HG02981 (cell line): ENCODE measurements around the gene PPIL4.
"Not testable (repeated sequence)": the region's sequence is repeated elsewhere in the genome, so short reads cannot be mapped to it uniquely, and the experiment has no call there.

Source experiments
- ATAC-seq: cut with Tn5 transposase; IDR thresholded peaks from one replicate; pipeline ENCODE4 v1.9.1; 2021; ENCODE audit warnings: mild to moderate bottlenecking, moderate library complexity; ENCODE audit not compliant: unreplicated experiment

Gene PPIL4

GRCh38 chr6:149462712-149463111 is 83.1 kb downstream of the PPIL4 start:
- ATAC-seq, result not testable (repeated sequence)

DNA sequence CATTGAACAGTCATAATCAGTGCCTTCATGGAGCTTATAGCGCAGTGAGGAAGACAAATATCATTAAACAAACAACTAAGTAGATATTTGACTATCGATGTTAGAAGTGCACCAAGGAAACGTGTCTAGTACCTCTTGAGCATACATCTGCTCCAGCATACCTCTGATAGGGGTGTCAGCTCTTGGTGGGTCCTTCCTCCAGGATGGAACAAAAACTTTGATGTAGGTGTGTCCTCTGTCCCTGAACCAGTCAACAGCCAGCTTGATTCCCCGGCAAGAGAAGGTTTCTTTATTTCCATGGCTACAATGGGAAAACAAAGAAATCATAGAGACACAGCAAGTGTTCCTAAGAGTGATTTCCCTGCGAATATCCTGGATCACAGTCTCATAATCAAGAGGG is 84.2 kb downstream of the PPIL4 start:
- ATAC-seq, result no peak

GRCh38 chr6:149460249-149460648 is 85.6 kb downstream of the PPIL4 start:
- ATAC-seq, result not testable (repeated sequence)

GRCh38 chr6:149459761-149460160 is 86.1 kb downstream of the PPIL4 start:
- ATAC-seq, result no peak

DNA sequence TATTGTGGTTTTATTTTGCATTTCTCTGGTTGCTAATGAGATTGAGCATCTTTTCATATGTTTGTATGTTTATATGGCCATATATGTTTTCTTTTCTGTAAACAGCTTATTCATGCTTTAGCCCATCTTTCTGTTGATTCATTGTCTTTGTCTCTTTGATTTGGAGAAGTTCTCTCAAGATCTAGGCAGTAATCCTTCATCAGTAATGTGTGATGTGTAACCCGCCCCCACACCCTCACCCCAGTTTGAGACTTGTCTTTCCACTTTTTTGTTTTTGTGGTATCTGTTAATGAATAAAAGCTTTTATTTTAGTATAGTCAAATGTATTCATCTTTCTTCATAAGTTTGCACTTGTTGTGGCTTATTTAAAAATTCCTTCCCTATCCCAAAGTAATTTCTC is 87.0 kb downstream of the PPIL4 start:
- no peak for ATAC-seq

- ATAC-seq, result no peak
These were observed 87.6 kb downstream of the PPIL4 start for GRCh38 chr6:149458196-149458595.

GRCh38 chr6:149457316-149457884 is 88.4 kb downstream of the PPIL4 start:
- no peak for ATAC-seq

DNA sequence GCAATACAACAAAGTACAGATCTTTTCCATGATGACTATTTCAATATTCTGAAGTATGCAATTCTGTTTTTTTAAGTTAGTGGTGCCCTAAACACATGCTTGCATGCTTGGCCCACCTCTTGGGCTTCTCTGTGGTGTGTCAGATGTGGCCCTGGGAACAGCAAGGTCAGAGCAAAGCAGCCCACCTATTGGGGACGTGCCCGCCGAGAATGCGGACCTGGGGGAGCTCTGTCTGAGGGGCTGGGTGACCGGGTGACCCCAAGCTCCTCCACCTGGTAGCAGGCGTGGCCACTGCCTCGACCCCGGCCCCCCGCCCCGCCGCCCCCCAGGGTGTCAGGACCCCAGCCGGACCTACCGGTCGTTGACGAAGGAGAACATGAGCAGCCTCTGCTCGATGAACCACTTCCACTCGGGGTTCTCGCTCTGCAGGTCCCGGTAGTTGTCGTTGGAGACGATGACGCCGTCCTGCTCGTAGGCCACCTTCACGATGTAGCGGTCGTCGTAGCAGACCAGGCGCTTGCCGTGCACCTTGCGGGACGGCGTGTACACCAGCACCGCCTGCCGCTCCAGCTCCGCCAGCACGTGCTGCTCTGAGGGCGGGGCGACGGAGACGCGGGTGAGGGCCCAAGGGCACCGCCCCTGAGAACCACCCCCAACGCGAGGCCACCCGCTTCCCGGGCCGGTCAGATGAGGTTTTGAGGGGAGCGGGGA is 89.4 kb downstream of the PPIL4 start:
- no peak for ATAC-seq

DNA sequence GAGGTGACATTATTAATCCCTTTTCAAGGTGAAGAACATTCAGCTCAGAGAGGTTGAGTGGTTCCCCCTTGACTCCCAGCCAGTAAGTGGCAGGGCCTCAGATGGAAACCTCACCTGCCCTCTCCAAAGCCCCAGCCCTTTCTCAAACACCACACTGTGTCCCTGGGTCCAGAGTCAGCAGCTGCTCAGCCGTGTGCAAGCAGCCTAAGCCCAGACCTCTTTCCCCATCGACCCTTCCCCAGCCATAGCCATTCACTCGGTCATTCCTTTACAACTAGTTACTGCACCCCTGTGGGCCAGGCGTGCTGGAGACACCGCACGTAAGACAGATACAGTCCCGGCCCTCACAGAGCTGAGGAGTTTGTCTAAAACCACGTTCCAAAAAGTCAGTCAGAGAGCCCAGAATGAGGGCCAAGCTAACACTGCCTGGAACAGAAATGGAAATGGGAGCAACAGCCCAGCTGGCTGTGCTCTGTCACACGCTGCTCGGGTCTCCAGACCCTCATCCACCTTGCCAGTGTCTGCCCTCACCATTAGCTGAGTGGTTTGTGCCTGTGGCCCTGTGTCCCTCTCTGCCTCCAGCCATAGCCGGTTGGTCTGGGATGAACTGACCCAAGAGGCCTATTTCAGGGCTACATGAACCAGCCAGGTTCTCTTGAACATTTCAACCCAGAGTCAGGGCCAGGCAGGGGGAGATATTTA is 90.7 kb downstream of the PPIL4 start:
- ATAC-seq, result no peak
